ENCODE measurements around the gene VWA8. TPM values are rescaled to one million over a fixed set of nuclear protein-coding genes. Genes with fewer than 3 reads are reported as not detected.
A peak's percentile ranks its signal among the peaks of the same experiment; 100 is the strongest.

VWA8 gene
- total RNA-seq, 1 donor from 2014 or later, result 12.2 TPM

DNA sequence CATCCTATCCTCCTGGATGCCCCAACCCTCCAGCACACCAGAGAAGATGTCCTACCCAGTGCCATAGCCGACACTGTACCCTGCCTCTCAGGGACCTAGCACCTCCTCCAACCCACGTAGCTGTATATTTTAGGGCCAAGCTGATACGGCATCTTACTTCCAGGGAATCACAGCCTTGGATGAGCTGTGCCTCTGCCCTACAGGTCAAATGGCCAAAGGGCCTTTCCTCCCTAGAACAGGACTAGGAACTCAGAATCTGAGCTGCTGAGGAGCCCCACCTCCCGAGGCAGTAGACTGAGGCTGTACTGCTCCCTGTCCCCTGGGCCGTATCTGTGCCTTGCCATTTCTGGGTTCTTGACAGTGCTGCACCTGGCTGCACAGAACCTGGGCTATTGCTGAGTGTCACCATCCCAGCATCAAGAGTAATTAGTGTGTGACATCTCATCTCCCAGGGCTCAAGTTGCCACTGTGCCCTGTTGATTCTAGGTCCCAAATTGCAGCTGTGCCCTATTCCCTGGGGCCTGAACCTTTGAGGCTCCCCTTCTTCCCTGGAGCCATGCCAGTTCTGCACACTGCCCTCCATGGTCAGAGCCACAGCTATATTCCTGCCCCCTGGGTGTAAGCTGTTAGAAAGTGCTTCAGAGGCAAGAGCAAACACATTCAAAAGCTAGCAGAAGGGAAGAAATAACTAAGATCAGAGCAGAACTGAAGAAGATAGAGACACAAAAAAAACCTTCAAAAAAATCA, 41.0 kb downstream of the VWA8 start:
- Mint-ChIP-seq H3K27me3 (ENCODE audit: low read depth) (no peaks in the 10 kb centered on the region), H3K4me1 (ENCODE audit: low read depth) (peaks cover 39% of the 10 kb centered on the region), H3K4me3 (ENCODE audit: unreplicated experiment) (no peak overlapping the region), H3K36me3 (ENCODE audit: low read depth) (peaks cover 17% of the 10 kb centered on the region), H3K27ac (ENCODE audit: unreplicated experiment) (no peak overlapping the region), H3K9me3 (ENCODE audit: low read depth) (peaks cover 17% of the 10 kb centered on the region)
- TF ChIP-seq, protein P1, sequence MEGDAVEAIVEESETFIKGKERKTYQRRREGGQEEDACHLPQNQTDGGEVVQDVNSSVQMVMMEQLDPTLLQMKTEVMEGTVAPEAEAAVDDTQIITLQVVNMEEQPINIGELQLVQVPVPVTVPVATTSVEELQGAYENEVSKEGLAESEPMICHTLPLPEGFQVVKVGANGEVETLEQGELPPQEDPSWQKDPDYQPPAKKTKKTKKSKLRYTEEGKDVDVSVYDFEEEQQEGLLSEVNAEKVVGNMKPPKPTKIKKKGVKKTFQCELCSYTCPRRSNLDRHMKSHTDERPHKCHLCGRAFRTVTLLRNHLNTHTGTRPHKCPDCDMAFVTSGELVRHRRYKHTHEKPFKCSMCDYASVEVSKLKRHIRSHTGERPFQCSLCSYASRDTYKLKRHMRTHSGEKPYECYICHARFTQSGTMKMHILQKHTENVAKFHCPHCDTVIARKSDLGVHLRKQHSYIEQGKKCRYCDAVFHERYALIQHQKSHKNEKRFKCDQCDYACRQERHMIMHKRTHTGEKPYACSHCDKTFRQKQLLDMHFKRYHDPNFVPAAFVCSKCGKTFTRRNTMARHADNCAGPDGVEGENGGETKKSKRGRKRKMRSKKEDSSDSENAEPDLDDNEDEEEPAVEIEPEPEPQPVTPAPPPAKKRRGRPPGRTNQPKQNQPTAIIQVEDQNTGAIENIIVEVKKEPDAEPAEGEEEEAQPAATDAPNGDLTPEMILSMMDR (IDR thresholded peaks at IDR 0.05), result no peak
- no peak for DNase-seq (ENCODE audit: low spot score)

DNA sequence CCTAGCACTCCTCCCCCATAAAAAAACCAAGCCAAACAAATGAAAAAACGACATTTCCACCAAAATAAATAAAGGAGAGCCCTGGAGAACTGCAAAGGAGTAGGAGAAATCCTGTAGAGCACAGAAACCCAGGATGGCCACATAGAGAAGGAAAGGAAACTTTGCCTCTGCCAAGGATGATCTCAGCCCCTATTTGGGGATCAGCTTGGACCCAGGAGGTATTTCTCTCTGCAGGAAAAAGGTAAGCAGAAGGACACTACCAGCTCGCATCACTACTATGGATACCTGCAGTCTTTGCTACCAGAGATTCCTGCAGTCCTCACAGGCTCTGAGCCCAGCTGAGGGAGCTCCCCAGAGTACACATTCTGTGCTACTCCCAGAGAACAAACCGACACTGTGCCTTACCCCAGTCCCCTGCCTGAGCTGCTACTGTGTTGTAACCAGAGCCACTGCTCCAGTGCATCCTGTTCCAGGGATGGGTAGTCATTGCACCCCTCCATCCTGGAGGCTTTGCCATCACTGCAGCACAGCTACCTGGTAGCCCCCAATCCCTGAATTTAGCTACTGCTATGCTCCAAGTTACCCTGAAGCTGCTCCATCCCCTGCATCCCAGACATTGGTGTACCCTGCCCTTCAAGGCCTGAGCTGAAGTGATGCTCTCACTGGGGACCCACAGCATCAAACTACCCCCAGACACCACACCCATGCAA, 41.7 kb downstream of the VWA8 start:
- TF ChIP-seq, protein P1 (IDR thresholded peaks at IDR 0.05), result no peak
- peaks cover 11% of the 10 kb centered on the region for H3K9me3 Mint-ChIP-seq (ENCODE audit: low read depth)
- peaks cover 46% of the 10 kb centered on the region for H3K4me1 Mint-ChIP-seq (ENCODE audit: low read depth)
- H3K27ac Mint-ChIP-seq (ENCODE audit: unreplicated experiment), result peak overlapping the region; percentile 1
- DNase-seq (ENCODE audit: low spot score), result no peak
- H3K4me3 Mint-ChIP-seq (ENCODE audit: unreplicated experiment), result no peak overlapping the region
- H3K27me3 Mint-ChIP-seq (ENCODE audit: low read depth), result no peaks in the 10 kb centered on the region
- H3K36me3 Mint-ChIP-seq (ENCODE audit: low read depth), result peaks cover 13% of the 10 kb centered on the region

DNA sequence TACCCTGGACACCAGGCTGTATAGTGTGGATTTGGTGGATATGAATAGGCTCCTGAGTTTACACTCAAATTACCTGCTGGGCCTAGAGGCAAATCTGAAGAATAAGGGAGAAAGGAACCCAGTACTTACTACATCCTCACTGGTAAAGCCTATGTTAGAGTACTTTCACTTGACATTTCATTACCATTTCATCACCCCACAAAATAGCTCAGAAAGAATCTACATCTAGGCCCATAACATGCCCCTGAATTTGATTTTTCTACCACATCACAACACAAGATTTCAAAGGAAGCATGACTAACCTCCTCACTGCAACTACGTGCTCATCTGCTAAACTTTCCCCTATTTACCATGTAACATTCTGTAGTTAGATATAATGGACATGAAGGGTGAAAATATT, 43.3 kb downstream of the VWA8 start:
- peaks cover 7% of the 10 kb centered on the region for H3K36me3 Mint-ChIP-seq (ENCODE audit: low read depth)
- H3K27me3 Mint-ChIP-seq (ENCODE audit: low read depth), result no peaks in the 10 kb centered on the region
- peaks cover 2% of the 10 kb centered on the region for H3K9me3 Mint-ChIP-seq (ENCODE audit: low read depth)
- peaks cover 49% of the 10 kb centered on the region for H3K4me1 Mint-ChIP-seq (ENCODE audit: low read depth)
- no peak for DNase-seq (ENCODE audit: low spot score)
- peak overlapping the region; percentile 67 for H3K27ac Mint-ChIP-seq (ENCODE audit: unreplicated experiment)
- TF ChIP-seq, protein P1 (IDR thresholded peaks at IDR 0.05), result no peak
- no peak overlapping the region for H3K4me3 Mint-ChIP-seq (ENCODE audit: unreplicated experiment)

DNA sequence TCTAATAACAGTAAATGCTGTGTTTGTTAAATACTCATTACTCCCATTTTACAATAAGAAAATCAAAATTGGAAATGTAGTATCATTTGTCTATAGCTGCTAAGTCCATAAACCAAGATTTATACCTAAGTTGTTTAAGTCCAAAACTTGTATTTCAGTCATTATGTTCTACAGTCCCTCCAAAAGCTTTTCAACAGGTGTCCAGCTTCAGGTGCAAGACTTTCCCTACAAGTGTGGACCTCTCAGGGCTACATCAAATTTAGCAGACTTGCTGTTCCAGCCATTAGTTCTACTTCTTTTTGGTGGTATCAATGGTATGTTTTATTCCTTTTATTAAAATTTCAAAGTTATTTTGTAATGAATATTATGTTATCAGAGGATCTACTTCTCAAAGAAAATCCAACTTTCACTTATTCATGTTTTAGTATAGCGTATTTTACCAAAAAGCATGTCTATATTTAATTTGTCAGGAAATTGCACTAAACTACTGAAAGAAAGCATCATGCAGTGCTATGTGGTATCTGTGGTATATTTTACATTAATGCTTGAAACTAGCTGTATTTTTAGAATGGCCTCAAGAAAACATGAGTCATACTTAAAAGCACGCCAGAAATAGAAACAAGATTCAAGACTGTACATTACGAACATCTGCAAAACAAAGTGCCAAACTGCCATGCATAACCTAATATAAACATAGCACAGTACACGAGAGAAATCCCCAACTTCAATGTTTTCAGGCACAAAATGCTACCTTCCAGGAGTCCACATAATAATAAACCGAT, 44.5 kb downstream of the VWA8 start:
- no peaks in the 10 kb centered on the region for H3K36me3 Mint-ChIP-seq (ENCODE audit: low read depth)
- H3K9me3 Mint-ChIP-seq (ENCODE audit: low read depth), result no peaks in the 10 kb centered on the region
- no peak for DNase-seq (ENCODE audit: low spot score)
- H3K27me3 Mint-ChIP-seq (ENCODE audit: low read depth), result no peaks in the 10 kb centered on the region
- H3K27ac Mint-ChIP-seq (ENCODE audit: unreplicated experiment), result peak overlapping the region; percentile 91
- TF ChIP-seq, protein P1 (IDR thresholded peaks at IDR 0.05), result no peak
- peak overlapping the region; percentile 45 for H3K4me3 Mint-ChIP-seq (ENCODE audit: unreplicated experiment)
- H3K4me1 Mint-ChIP-seq (ENCODE audit: low read depth), result peaks cover 49% of the 10 kb centered on the region

DNA sequence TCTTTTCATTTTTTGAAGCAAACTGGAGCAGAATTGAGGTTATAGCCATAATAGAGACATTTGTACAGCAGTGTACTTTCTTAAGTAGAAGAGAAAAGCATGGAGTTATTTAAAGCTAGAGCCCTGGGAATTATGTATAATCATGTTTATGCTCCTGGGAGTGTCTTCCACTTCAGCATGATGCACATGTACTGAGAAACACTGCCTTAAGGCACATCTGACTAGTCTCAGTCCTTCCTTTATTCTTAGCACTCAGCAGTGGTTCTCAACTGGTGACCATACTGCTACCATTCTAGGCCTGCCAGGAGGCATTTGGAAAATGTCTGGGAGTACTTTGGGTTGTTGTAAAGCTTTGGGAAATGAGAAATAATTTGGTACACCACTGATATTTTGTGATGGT, 45.8 kb downstream of the VWA8 start:
- no peaks in the 10 kb centered on the region for H3K36me3 Mint-ChIP-seq (ENCODE audit: low read depth)
- peaks cover 49% of the 10 kb centered on the region for H3K4me1 Mint-ChIP-seq (ENCODE audit: low read depth)
- TF ChIP-seq, protein P1 (IDR thresholded peaks at IDR 0.05), result no peak
- peak overlapping the region; percentile 20 for H3K27ac Mint-ChIP-seq (ENCODE audit: unreplicated experiment)
- no peaks in the 10 kb centered on the region for H3K27me3 Mint-ChIP-seq (ENCODE audit: low read depth)
- DNase-seq (ENCODE audit: low spot score), result no peak
- no peaks in the 10 kb centered on the region for H3K9me3 Mint-ChIP-seq (ENCODE audit: low read depth)
- H3K4me3 Mint-ChIP-seq (ENCODE audit: unreplicated experiment), result no peak overlapping the region
